ENCODE results near the gene ZIC1. TPM values are rescaled to one million over a fixed set of nuclear protein-coding genes. Genes with fewer than 3 reads are reported as not detected.

Gene ZIC1
- total RNA-seq, 1 donor from 2014 or later = not detected

DNA sequence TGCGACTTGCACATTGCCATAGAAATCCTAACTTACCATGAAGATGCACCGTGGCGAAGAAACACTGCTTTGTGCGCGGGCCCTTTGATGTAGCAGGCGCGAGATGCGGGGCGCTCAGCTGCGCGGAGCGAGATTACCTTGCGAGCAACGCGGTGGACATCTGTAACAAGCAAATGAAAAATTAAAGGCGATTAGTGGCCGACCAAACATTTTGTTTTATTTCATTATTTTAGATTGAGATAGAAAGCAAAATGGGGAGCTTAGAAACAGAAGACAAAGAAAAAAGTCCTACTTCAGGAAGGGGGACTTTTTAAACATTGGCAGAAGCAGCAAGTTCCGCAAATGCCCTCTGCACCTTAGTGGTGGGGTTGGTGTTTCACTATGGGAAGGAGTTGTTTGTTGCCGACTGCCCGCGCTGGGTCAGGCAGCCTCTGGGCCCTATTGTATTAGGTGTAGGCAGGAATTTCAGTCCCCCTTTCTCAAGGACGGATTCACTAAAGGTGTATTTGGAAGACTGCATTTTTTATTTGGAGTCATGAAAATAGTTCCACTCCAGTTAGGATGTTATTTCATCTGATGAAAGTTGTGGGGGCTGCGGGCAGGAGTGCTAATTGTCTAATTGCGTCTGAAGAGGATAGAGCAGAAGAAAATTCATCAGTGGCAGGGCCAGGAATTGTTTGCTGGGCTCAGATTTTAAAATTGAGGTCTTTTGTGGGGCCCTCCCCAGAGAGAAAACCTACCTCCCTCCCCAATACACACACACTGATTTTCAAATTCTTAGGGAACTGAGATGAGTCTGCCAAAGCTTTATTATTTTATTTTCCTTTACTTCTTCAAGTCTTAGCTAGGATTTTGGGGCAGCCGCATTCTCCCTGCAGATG, 20.2 kb upstream of the ZIC1 start:
- no peak for ATAC-seq
- no peak for DNase-seq
- H3K27me3 ChIP-seq = peaks cover 100% of the 10 kb centered on the region
- H3K27ac ChIP-seq = no peak overlapping the region
- intact Hi-C loops (cut with DNase I) = no loop called here
- H3K4me1 ChIP-seq = peaks cover 12% of the 10 kb centered on the region
- no peaks in the 10 kb centered on the region for H3K9me3 ChIP-seq
- H3K36me3 ChIP-seq = no peaks in the 10 kb centered on the region
- no peak overlapping the region for H3K4me3 ChIP-seq
- no peak for TF ChIP-seq CTCF (IDR thresholded peaks at IDR 0.05)

DNA sequence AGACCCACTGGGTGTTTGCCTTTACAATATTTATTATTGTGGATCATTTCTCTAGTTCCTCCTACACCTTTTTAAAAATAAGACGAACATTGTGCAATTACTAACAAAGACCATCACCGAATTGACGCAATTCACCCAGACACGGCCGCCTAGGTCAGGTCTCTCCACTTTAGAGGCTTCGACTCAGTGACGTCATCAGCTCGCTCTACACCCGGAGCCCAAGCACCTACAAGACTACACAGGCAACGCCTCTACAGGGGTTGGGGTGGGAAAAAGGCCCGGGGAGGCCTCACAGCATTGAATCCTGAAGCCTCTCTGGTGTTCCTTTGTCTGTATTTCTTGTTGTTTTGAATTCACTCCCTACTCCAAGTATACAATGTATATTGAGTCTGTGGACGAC, 19.4 kb upstream of the ZIC1 start:
- intact Hi-C loops (cut with DNase I) = no loop called here
- no peak for TF ChIP-seq CTCF (IDR thresholded peaks at IDR 0.05)
- Histone ChIP-seq H3K9me3 (no peaks in the 10 kb centered on the region), H3K4me1 (peaks cover 12% of the 10 kb centered on the region), H3K27me3 (peaks cover 100% of the 10 kb centered on the region), H3K27ac (no peak overlapping the region), H3K36me3 (no peaks in the 10 kb centered on the region), H3K4me3 (no peak overlapping the region)
- ATAC-seq (no peak), DNase-seq (no peak)

DNA sequence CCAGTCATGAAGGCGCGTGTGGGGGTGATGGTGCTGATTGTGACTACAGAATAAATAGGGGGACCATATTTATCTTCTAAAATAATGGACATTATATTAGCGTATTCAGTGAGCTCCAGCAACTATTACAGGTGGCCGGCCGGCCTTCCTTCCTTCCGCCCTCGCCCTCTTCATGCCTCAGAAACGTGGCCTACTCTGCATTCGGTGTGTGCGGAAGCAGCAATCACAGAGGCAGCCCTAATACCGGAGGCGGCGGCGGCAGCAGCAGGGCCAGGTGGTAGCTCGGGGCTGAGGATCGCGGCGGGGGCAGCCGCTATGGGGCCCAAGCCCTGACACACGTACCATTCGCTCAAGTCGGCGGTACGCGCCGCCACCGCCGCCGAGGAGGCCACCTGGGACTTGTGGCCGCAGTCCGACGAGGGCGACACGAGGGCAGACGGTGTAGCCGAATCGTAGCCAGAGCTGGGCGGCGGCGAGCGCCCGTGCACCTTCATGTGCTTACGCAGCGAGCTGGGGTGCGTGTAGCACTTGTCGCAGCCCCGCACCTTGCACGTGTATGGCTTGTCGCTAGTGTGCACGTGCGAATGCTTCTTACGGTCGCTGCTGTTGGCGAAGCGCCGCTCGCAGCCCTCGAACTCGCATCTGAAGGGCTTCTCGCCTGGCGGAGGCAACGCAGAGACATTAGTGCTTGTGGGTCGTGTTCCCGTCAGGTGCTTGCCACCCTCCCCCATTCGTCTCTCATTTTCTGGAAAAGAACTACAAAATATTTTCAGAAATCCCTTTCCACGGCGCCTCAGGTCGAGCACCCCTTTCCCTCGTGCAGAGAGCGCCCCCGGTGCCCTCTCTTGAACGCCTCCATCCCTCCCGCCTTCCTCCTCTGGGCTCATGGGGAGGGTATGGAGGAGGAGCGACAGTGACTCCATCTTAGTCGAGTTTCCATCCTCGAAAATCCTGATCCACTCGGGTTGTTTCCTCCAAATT, 18.3 kb upstream of the ZIC1 start:
- ATAC-seq (no peak), DNase-seq (no peak)
- Histone ChIP-seq H3K4me3 (no peak overlapping the region), H3K9me3 (no peaks in the 10 kb centered on the region), H3K27me3 (peaks cover 100% of the 10 kb centered on the region), H3K4me1 (peaks cover 12% of the 10 kb centered on the region), H3K27ac (no peak overlapping the region), H3K36me3 (no peaks in the 10 kb centered on the region)
- intact Hi-C loops (cut with DNase I) = no loop called here
- TF ChIP-seq CTCF (IDR thresholded peaks at IDR 0.05) = no peak

DNA sequence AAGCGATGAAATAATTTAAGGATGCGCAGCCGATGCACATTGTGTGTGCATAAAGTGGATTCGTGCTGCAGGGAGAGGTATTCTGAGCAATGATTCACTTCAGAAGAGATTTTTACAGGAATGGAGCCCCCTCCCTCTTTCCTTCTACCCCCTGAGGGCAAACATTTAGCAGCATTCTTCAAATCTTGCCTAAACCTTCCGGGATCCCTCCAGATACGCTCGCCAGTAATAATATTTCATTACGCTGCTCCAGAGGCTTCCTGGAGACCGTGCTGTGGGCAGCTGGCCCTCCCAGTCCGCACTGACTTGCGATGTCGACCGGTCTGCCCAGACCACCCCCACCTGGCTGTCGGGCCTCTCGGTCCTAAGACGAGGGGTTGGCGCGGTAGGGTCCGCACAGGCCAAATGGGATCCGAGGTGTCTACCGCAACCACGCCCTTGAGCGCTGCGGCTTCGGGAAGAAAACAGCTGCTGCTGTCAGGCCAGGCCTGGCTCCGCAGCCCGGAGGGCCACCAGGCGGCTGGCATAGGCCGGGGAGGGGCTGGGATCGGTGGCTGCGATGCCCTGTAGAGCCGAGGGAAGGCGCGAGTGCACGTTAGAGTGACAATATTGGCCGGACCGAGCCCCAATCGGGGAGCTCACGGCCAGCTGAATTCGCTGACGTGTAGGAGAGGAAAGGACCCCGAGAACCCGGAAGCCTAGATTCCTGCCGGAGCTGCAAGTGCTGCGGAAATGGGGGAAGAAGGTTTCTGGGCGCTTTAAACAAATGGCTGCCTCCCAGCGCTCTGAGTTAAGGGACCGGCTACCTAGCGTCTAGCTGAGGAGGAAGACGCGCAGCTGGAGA, 17.2 kb upstream of the ZIC1 start:
- H3K4me3 ChIP-seq = no peak overlapping the region
- DNase-seq = no peak
- TF ChIP-seq CTCF (IDR thresholded peaks at IDR 0.05) = no peak
- H3K27me3 ChIP-seq = peaks cover 100% of the 10 kb centered on the region
- H3K36me3 ChIP-seq = no peaks in the 10 kb centered on the region
- H3K9me3 ChIP-seq = no peaks in the 10 kb centered on the region
- peaks cover 12% of the 10 kb centered on the region for H3K4me1 ChIP-seq
- intact Hi-C loops (cut with DNase I) = no loop called here
- peak; percentile 13 for ATAC-seq
- H3K27ac ChIP-seq = no peak overlapping the region

- intact Hi-C loops (cut with DNase I) = no loop called here
Observed at GRCh38 chr3:147392625-147392946, 16.6 kb upstream of the ZIC1 start.

More at GRCh38 chr3:147392625-147392946, 16.6 kb upstream of the ZIC1 start:
- H3K9me3 ChIP-seq = no peaks in the 10 kb centered on the region
- H3K36me3 ChIP-seq = no peaks in the 10 kb centered on the region
- H3K4me3 ChIP-seq = no peak overlapping the region
- TF ChIP-seq CTCF (IDR thresholded peaks at IDR 0.05) = no peak
- DNase-seq (no peak), ATAC-seq (no peak)
- H3K4me1 ChIP-seq = peaks cover 12% of the 10 kb centered on the region
- H3K27ac ChIP-seq = no peak overlapping the region
- H3K27me3 ChIP-seq = peaks cover 100% of the 10 kb centered on the region
